Measurements from ENCODE around the gene RETSAT.

GRCh38 chr2:85377083-85377482, 22.8 kb upstream of the RETSAT start:
- TF ChIP-seq, protein P1, sequence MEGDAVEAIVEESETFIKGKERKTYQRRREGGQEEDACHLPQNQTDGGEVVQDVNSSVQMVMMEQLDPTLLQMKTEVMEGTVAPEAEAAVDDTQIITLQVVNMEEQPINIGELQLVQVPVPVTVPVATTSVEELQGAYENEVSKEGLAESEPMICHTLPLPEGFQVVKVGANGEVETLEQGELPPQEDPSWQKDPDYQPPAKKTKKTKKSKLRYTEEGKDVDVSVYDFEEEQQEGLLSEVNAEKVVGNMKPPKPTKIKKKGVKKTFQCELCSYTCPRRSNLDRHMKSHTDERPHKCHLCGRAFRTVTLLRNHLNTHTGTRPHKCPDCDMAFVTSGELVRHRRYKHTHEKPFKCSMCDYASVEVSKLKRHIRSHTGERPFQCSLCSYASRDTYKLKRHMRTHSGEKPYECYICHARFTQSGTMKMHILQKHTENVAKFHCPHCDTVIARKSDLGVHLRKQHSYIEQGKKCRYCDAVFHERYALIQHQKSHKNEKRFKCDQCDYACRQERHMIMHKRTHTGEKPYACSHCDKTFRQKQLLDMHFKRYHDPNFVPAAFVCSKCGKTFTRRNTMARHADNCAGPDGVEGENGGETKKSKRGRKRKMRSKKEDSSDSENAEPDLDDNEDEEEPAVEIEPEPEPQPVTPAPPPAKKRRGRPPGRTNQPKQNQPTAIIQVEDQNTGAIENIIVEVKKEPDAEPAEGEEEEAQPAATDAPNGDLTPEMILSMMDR (IDR thresholded peaks at IDR 0.05), result no peak
- no peak for TF ChIP-seq POLR2A (IDR thresholded peaks at IDR 0.05)

Data from right lobe of liver (tissue), 4 donors.